Measurements from ENCODE around the gene FGF16.

DNA sequence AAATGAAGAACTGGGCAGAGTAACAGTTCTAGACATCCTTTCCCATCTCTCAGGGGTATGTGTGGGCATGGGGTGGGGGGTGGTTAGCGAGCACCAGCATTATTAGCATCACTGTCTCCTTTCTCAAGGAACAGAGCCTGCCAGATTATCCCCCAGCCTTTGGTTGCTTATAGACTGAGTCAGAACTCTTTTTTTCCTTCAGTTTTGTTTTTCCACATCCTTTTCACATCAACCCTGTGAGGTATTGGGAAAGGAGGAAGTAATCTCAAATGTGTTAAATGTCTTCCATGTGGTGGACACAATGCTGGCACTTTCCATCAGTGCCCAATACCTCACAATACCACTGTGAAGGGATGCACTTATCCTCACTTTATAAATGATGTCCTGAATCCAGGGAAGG is 3.1 kb upstream of the FGF16 start:
- TF ChIP-seq POLR2A (IDR thresholded peaks at IDR 0.05; ENCODE audit: low read depth) (no peak), POLR2AphosphoS5 (IDR thresholded peaks at IDR 0.05) (no peak)
- TF ChIP-seq, protein P1, sequence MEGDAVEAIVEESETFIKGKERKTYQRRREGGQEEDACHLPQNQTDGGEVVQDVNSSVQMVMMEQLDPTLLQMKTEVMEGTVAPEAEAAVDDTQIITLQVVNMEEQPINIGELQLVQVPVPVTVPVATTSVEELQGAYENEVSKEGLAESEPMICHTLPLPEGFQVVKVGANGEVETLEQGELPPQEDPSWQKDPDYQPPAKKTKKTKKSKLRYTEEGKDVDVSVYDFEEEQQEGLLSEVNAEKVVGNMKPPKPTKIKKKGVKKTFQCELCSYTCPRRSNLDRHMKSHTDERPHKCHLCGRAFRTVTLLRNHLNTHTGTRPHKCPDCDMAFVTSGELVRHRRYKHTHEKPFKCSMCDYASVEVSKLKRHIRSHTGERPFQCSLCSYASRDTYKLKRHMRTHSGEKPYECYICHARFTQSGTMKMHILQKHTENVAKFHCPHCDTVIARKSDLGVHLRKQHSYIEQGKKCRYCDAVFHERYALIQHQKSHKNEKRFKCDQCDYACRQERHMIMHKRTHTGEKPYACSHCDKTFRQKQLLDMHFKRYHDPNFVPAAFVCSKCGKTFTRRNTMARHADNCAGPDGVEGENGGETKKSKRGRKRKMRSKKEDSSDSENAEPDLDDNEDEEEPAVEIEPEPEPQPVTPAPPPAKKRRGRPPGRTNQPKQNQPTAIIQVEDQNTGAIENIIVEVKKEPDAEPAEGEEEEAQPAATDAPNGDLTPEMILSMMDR (IDR thresholded peaks at IDR 0.05), result no peak

Data from esophagus muscularis mucosa (tissue), 3 donors.